ENCODE data around the gene PYURF.

PYURF gene

DNA sequence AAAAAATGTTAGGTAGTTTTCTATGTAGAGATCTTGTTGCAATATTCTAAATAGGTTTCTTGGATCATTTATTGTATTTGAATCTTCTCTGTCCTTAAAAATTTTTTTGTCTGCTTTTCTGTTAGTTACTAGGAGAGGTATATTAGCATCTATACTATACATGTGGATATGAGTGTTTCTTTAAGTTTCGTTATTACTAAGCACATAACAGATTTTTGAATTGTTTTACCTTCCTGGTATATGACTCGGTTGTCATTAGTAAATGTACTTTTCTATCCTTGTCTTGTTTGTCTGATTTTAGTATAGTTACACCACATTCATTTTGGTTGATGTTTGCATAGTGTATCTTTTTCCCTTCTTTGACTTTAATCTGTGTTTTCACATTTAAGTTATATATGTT is 20.2 kb downstream of the PYURF start:
- DNase-seq, result no peak

DNA sequence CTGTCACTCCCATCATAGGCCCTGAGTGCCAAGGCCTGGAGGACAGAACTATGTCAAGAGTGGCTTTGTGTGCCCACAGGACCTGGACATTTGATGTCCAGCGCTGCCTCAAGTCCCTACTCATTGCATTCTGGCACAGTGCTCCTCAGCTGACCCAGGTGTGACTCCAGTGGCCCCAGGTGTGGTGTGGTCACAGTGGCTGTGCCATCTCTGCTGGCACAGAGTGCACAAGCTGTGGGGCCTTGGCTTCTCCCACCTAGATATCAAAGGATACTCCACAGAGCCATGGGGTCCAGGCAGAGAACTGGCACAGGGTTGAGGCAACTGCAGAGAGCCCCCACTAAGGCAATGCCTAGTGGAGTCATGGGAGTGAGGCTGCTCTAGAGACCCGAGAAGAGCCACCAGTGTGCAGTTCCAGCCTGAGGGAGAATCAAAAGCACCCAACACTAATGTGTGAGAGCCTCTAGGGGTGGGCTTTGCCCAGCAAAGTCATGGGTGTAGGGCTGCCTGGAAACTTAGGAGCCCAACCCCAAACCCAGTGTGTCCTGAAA is 25.6 kb downstream of the PYURF start:
- DNase-seq, result no peak

DNA sequence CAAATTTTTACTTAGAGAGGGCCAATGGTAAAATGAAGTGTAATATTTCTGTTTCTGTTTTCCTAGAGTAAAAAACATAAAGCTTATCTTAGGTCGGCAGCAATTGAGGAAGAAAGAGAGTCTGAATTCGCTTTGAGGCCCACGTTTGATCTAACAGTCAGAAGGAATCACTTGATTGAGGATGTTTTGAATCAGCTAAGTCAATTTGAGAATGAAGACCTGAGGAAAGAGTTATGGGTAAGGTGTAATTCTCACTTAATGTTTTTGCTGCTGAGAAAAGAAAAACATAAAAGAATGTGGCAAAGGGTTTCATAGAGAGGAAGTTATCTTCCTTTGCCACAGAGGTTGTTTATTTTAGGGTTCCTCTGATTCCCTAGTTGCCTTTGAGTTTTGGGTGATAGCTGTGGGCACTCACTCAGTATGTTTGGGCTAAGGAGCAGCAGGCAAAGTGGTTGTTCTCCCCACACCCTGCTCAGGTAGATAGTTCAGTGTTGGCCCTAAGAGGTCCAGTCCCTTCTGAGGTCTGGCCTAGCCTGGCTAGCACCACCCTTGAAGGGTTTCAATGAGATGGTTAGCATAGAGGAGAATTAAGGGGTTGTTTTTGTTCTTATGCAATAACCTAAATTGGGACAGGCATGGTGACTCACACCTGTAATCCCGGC is 34.3 kb downstream of the PYURF start:
- no peak for DNase-seq

GRCh38 chr4:88481537-88481936 is 42.0 kb downstream of the PYURF start:
- no peak for DNase-seq

DNA sequence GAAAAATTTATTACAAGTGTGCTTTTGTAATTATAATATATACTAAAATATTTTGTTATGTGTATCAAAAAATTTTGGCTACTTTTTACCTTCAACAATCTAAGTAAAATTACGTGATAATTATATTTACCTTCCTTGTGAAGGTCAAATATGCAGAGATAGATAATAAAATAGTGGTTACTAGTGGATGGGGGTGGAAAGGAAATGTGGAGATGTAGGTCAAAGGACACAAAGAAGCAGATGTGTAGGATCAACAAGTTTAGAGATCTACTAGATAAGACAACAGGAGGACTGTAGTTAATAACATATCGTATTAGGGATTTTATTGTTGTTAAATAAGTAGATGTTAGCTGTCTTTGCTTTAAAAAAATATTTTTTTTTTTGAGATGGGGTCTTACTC is 45.3 kb downstream of the PYURF start:
- DNase-seq, result no peak

DNA sequence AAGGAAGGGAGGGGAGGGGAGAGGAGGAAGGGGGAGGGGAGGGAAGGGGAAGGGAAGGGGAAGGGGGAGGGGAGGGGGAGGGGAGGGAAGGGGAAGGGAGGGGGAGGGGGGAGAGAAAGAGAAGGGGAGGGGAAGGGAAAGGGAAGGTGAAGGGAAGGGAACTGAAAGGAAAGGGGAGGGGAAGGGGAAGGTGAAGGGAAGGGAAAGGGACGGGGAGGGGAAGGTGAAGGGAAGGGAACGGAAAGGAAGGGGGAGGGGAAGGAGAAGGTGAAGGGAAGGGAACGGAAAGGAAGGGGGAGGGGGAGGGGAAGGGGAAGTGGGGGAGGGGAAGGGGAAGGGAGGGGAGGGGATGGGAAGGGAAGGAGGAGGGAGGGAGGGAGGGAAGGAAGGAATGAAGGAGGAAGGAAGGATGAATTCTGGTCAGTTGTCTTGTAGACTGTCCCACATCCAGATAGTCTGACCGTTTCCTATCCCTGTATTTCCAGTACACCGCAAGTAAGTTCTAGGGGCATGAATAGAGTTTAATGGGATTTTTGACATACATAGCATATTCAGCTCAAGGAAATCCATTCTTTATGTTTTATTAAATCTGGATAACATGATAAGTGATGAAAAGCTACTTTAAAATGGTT is 46.2 kb downstream of the PYURF start:
- DNase-seq, result no peak

All from NCI-H1105 (cell line).